Type B pancreatic cell (in vitro differentiated cells): ENCODE data around the gene MTIF3. TPM values are rescaled to one million over a fixed set of nuclear protein-coding genes. Genes with fewer than 3 reads are reported as not detected.
A peak's percentile ranks its signal among the peaks of the same experiment; 100 is the strongest.

Experiments
- DNase-seq: peaks from one replicate; pipeline ENCODE4 v3.0.0; 2021; ENCODE audit warnings: mixed read lengths; ENCODE audit not compliant: unreplicated experiment; ENCODE audit errors: extremely low spot score
- H3K27ac Mint-ChIP-seq: 2 replicates; pipeline ENCODE4 v1.8.0; 2021; ENCODE audit warnings: mild to moderate bottlenecking, mixed read lengths
- H3K27me3 Mint-ChIP-seq: 2 replicates; pipeline ENCODE4 v1.8.0; 2021; ENCODE audit warnings: mixed read lengths
- H3K36me3 Mint-ChIP-seq: 2 replicates; pipeline ENCODE4 v1.8.0; 2021; ENCODE audit warnings: mixed read lengths
- H3K4me1 Mint-ChIP-seq: one replicate; pipeline ENCODE4 v1.8.0; 2021; ENCODE audit warnings: mixed read lengths; ENCODE audit not compliant: unreplicated experiment
- H3K4me3 Mint-ChIP-seq: 2 replicates; pipeline ENCODE4 v1.8.0; 2021; ENCODE audit warnings: mild to moderate bottlenecking, mixed read lengths
- H3K9me3 Mint-ChIP-seq: 2 replicates; pipeline ENCODE4 v1.8.0; 2021; ENCODE audit warnings: mixed read lengths
- CTCF ChIP-seq: fragments of 200-600 bp; sonication (generic); conservative IDR thresholded peaks from 2 replicates; pipeline ENCODE4 v1.5.0; 2021; ENCODE audit warnings: antibody characterized with exemption, mild to moderate bottlenecking
- total RNA-seq: library from RNA; stranded (reverse); gene quantifications from 2 replicates; pipeline ENCODE4 v1.2.1, GENCODE V29; 2021; ENCODE audit warnings: low replicate concordance

MTIF3 gene
- total RNA-seq, 1 donor from 2014 or later, result 39.7 TPM

GRCh38 chr13:27476943-27477703, 26.8 kb upstream of the MTIF3 start:
- H3K36me3 Mint-ChIP-seq, result no peaks in the 10 kb centered on the region
- H3K27me3 Mint-ChIP-seq, result peaks cover 39% of the 10 kb centered on the region
- DNase-seq, result no peak
- H3K27ac Mint-ChIP-seq, result peak overlapping the region; percentile 19
- H3K4me3 Mint-ChIP-seq, result no peak overlapping the region
- no peaks in the 10 kb centered on the region for H3K9me3 Mint-ChIP-seq
- TF ChIP-seq CTCF, result no peak
- H3K4me1 Mint-ChIP-seq, result peaks cover 9% of the 10 kb centered on the region

DNA sequence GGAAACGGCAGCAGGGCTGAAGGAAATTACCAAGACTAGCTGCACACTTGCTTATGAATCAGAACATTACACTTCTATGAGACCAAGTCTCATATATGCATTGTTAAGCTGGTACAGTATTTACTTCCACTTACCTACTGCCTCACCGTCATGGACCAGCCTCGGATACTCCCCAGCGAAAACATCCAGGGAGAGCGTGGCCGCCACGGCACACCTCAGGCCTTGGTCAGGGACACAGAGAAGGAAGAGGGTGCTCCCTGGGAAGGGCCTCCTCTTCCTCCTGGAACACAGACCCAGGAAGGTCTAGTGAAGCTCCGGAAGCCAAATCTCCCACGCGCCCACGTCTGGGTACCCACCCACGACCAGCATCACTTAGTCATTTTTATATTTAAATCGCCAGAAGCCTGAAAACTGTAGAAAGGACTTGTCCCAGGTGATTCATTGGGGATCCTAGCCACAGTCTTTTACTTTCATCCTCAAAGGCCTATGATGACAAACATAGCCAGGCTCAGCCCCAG, 24.4 kb upstream of the MTIF3 start:
- TF ChIP-seq CTCF, result no peak
- Mint-ChIP-seq H3K27ac (no peak overlapping the region), H3K36me3 (no peaks in the 10 kb centered on the region)

GRCh38 chr13:27472941-27473340, 22.6 kb upstream of the MTIF3 start:
- no peak for DNase-seq
- Mint-ChIP-seq H3K27ac (no peak overlapping the region), H3K36me3 (no peaks in the 10 kb centered on the region), H3K27me3 (peaks cover 16% of the 10 kb centered on the region), H3K4me3 (no peak overlapping the region), H3K9me3 (no peaks in the 10 kb centered on the region), H3K4me1 (peaks cover 9% of the 10 kb centered on the region)
- no peak for TF ChIP-seq CTCF

More for the DNA sequence above, 24.4 kb upstream of the MTIF3 start:
- no peaks in the 10 kb centered on the region for H3K9me3 Mint-ChIP-seq
- peaks cover 26% of the 10 kb centered on the region for H3K27me3 Mint-ChIP-seq
- no peak for DNase-seq
- H3K4me3 Mint-ChIP-seq, result no peak overlapping the region
- peaks cover 9% of the 10 kb centered on the region for H3K4me1 Mint-ChIP-seq

DNA sequence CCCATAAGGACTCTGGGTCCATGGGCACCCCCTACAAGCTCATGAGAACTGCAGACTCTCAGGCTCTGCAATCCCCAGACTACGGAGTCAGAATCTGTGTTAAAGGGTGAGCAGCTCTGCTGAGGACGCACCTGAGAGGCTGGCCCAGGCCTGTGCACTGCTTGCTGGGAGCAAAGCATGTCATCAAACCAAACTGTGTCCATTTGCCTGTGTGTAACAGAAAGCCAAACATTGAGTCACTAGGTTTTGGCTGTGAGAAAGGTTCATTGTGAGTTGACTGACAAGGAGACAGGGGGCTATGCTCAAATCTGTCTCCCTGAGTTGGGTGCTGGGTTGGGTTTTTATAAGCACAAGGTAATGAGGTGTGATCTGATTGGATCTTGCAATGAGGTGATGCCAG, 22.1 kb upstream of the MTIF3 start:
- Mint-ChIP-seq H3K36me3 (no peaks in the 10 kb centered on the region), H3K9me3 (no peaks in the 10 kb centered on the region), H3K4me1 (peaks cover 7% of the 10 kb centered on the region), H3K27me3 (peaks cover 13% of the 10 kb centered on the region), H3K27ac (no peak overlapping the region), H3K4me3 (no peak overlapping the region)
- TF ChIP-seq CTCF, result no peak
- DNase-seq, result no peak

- Mint-ChIP-seq H3K4me1 (no peaks in the 10 kb centered on the region), H3K36me3 (no peaks in the 10 kb centered on the region), H3K27me3 (peaks cover 8% of the 10 kb centered on the region), H3K9me3 (no peaks in the 10 kb centered on the region), H3K27ac (no peak overlapping the region), H3K4me3 (no peak overlapping the region)
- peak; percentile 11 for DNase-seq
- no peak for TF ChIP-seq CTCF
Observed at GRCh38 chr13:27470075-27470820, 19.9 kb upstream of the MTIF3 start.
